Colonic mucosa (tissue), 4 donors: ENCODE measurements around the gene PRKN. TPM values are rescaled to one million over a fixed set of nuclear protein-coding genes. Genes with fewer than 3 reads are reported as not detected.

Experiments
- DNase-seq: peaks from one replicate; pipeline ENCODE4 v3.0.0-alpha.2; 2020
- H3K27ac ChIP-seq: fragments of 200-600 bp; one replicate; pipeline ENCODE4 v1.8.0; 2021
- H3K27me3 ChIP-seq: fragments of 200-600 bp; one replicate; pipeline ENCODE4 v1.8.0; 2021
- H3K36me3 ChIP-seq: fragments of 200-600 bp; one replicate; pipeline ENCODE4 v1.8.0; 2021
- H3K4me1 ChIP-seq: fragments of 200-600 bp; one replicate; pipeline ENCODE4 v1.8.0; 2021; ENCODE audit warnings: mild to moderate bottlenecking
- H3K4me3 ChIP-seq: fragments of 200-600 bp; one replicate; pipeline ENCODE4 v1.8.0; 2021
- H3K9ac ChIP-seq, 2 donors: one replicate each; pipeline ENCODE4 v1.7.0; 2013; ENCODE audit warnings: control low read depth in 2 of 2, low read depth in 2 of 2, low read length in 2 of 2
- H3K9me3 ChIP-seq: fragments of 200-600 bp; one replicate; pipeline ENCODE4 v1.8.0; 2021
- CTCF ChIP-seq: fragments of 200-600 bp; IDR thresholded peaks from one replicate; pipeline ENCODE4 v1.8.0; 2022; ENCODE audit warnings: antibody characterized with exemption, mild to moderate bottlenecking
- intact Hi-C: fragments of 100-400 bp; cut with DNase I; formaldehyde crosslinking; loops from one replicate; pipeline ENCODE4 v1.14.1; 2022
- total RNA-seq, 2 donors: library from RNA; stranded (reverse); fragmentation: NEBNext Ultra II Directional in 1 of 2; extraction: Animal tissue kit (Norgen Biotek cat#: 25700) in 1 of 2; gene quantifications; one replicate each; pipeline ENCODE4 v1.2.1, GENCODE V29; 2021
- donor health status: healthy.
- donor health status: DM: no; HTN: no; CAD: no.
- donor health status: DM: no; HTN: no; CAD: no.

PRKN gene
- total RNA-seq, 2 donors from 2014 or later: 3.7 to 8.1 TPM

- TF ChIP-seq CTCF: no peak
- Histone ChIP-seq H3K27me3 (no peaks in the 10 kb centered on the region), H3K27ac (no peak overlapping the region), H3K4me1 (no peaks in the 10 kb centered on the region), H3K9ac (no peak overlapping the region), H3K36me3 (no peaks in the 10 kb centered on the region), H3K9me3 (no peaks in the 10 kb centered on the region), H3K4me3 (no peak overlapping the region)
- no peak for DNase-seq
- intact Hi-C loops: no loop called here
Measured at GRCh38 chr6:161637658-161638057, 1089.9 kb downstream of the PRKN start.

DNA sequence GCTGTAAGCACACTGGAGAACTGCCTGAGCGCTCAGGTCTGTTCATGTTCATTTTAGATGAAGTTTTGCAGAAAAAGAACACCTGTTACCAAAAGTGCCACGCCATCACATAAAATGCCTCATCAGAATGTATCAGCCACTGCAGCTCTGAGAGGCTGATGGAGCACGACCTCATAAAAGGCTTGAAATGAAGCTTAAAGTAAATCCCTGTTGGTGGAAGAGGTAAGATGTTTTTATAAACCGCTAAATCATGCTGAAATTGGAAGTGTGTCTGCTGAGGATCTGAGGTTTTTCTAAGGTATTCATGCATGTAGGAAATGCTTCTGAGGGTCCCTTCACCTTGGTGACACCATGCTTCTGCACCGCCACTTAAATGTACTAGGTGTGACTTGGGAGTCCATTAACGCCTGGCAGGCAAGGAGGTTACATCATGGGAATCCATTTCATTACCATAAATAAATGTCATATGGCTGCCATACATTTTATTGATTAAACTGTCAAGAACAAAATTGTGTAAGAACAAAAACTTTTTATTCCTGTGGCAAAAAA, 1090.6 kb downstream of the PRKN start:
- no peak for DNase-seq
- no peaks in the 10 kb centered on the region for H3K36me3 ChIP-seq
- no peak overlapping the region for H3K27ac ChIP-seq
- no peak overlapping the region for H3K4me3 ChIP-seq
- no peaks in the 10 kb centered on the region for H3K9me3 ChIP-seq
- intact Hi-C loops: no loop called here
- H3K9ac ChIP-seq: no peak overlapping the region
- H3K27me3 ChIP-seq: no peaks in the 10 kb centered on the region
- TF ChIP-seq CTCF: no peak
- H3K4me1 ChIP-seq: no peaks in the 10 kb centered on the region

DNA sequence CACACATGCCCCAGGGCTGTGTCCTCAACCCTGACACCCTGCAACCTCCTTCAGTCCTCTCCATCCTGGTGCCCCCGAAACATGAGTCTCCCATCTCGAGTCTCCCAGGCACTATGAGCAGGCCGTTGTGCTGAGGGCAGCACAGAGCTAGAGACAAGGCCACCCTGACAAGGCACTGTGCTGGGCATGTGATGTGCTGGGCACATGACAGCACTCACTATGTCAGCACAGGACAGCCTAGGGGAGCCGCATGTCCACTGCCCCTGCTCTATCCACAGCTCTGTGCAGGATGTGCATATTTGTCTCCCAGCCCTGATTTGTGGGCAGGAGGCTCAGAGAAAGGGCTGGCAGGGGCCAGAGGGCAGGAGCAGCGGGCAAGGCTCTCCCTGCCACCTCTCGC, 1091.6 kb downstream of the PRKN start:
- DNase-seq: no peak
- intact Hi-C loops: no loop called here
- Histone ChIP-seq H3K27me3 (no peaks in the 10 kb centered on the region), H3K27ac (no peak overlapping the region), H3K4me1 (no peaks in the 10 kb centered on the region), H3K4me3 (no peak overlapping the region), H3K36me3 (no peaks in the 10 kb centered on the region), H3K9me3 (no peaks in the 10 kb centered on the region), H3K9ac (no peak overlapping the region)
- TF ChIP-seq CTCF: no peak

DNA sequence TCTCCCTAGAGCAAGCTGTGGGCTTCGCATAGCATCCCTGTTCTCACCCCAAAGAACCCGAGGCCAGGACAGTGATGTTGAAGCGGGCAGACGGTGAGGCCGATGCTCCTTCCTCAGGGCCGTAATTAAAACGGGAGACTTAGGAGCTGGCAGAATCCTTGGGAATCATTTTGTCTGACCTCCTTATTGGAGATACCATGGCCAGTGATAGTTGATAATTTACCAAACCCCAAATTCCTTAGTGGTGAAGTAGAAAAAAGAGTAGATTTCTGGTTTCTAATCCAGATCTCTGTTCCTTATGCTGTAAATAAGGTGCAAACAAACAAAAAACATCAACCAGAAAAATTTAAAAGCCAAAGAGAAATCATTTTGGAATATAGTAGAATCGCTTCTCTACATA, 1092.7 kb downstream of the PRKN start:
- no peaks in the 10 kb centered on the region for H3K9me3 ChIP-seq
- H3K4me1 ChIP-seq: no peaks in the 10 kb centered on the region
- H3K36me3 ChIP-seq: no peaks in the 10 kb centered on the region
- intact Hi-C loops: no loop called here
- H3K27ac ChIP-seq: no peak overlapping the region
- TF ChIP-seq CTCF: no peak
- no peaks in the 10 kb centered on the region for H3K27me3 ChIP-seq
- no peak overlapping the region for H3K4me3 ChIP-seq
- DNase-seq: no peak
- no peak overlapping the region for H3K9ac ChIP-seq

GRCh38 chr6:161631676-161632194, 1095.8 kb downstream of the PRKN start:
- Histone ChIP-seq H3K27ac (no peak overlapping the region), H3K9me3 (no peaks in the 10 kb centered on the region), H3K36me3 (no peaks in the 10 kb centered on the region), H3K4me3 (no peak overlapping the region), H3K4me1 (no peaks in the 10 kb centered on the region), H3K9ac (no peak overlapping the region), H3K27me3 (no peaks in the 10 kb centered on the region)
- TF ChIP-seq CTCF: no peak
- intact Hi-C loops: no loop called here
- no peak for DNase-seq
